Stimulated activated CD4-positive, alpha-beta T cell treated with anti-CD3 and anti-CD28 coated beads, Interleukin-15, amount 100 ng/mL, for 48 hours (primary cell): ENCODE results near the gene AGBL1.

ENCODE experiments used
- DNase-seq, 2 donors: peaks; one replicate each; pipeline ENCODE4 v3.0.0-alpha.2; 2020; ENCODE audit warnings: low read depth in 2 of 2

The AGBL1 gene

GRCh38 chr15:86644339-86644738, 564.7 kb downstream of the AGBL1 start:
- DNase-seq, result no peak

- DNase-seq, result no peak
Measured at GRCh38 chr15:86645925-86646500, 566.3 kb downstream of the AGBL1 start.

GRCh38 chr15:86647810-86648440, 568.3 kb downstream of the AGBL1 start:
- DNase-seq, result no peak

- DNase-seq, result no peak
Measured at GRCh38 chr15:86649277-86649676, 569.6 kb downstream of the AGBL1 start.

- DNase-seq, result peak in 1 of 2 donors; percentile 25
Measured at GRCh38 chr15:86650094-86650493, 570.4 kb downstream of the AGBL1 start.

- no peak for DNase-seq
Measured at GRCh38 chr15:86653344-86654197, 573.9 kb downstream of the AGBL1 start.

- DNase-seq, result no peak
Measured at GRCh38 chr15:86654501-86654900, 574.8 kb downstream of the AGBL1 start.

GRCh38 chr15:86657305-86657704, 577.6 kb downstream of the AGBL1 start:
- DNase-seq, result no peak

GRCh38 chr15:86659724-86660411, 580.2 kb downstream of the AGBL1 start:
- DNase-seq, result no peak

- no peak for DNase-seq
Measured at GRCh38 chr15:86661580-86661979, 581.9 kb downstream of the AGBL1 start.

- no peak for DNase-seq
Measured at GRCh38 chr15:86663304-86663703, 583.6 kb downstream of the AGBL1 start.

GRCh38 chr15:86663979-86664378, 584.3 kb downstream of the AGBL1 start:
- no peak for DNase-seq

GRCh38 chr15:86664581-86664980, 584.9 kb downstream of the AGBL1 start:
- no peak for DNase-seq

- no peak for DNase-seq
Measured at GRCh38 chr15:86676002-86676401, 596.3 kb downstream of the AGBL1 start.

GRCh38 chr15:86677278-86677677, 597.6 kb downstream of the AGBL1 start:
- DNase-seq, result no peak

- no peak for DNase-seq
Measured at GRCh38 chr15:86685263-86685662, 605.6 kb downstream of the AGBL1 start.

- no peak for DNase-seq
Measured at GRCh38 chr15:86689006-86689405, 609.3 kb downstream of the AGBL1 start.

GRCh38 chr15:86690566-86690965, 610.9 kb downstream of the AGBL1 start:
- DNase-seq, result peak in 1 of 2 donors; percentile 3

GRCh38 chr15:86691091-86691663, 611.5 kb downstream of the AGBL1 start:
- no peak for DNase-seq

- DNase-seq, result no peak
Measured at GRCh38 chr15:86700864-86701610, 621.4 kb downstream of the AGBL1 start.

- DNase-seq, result no peak
Measured at GRCh38 chr15:86701611-86701963, 621.9 kb downstream of the AGBL1 start.
